Measurements from ENCODE around the gene KIAA1671.

GRCh38 chr22:25110596-25110845 is 158.0 kb downstream of the KIAA1671 start:
- TF ChIP-seq CTCF (IDR thresholded peaks at IDR 0.05) = no peak
- no peak for TF ChIP-seq POLR2A (IDR thresholded peaks at IDR 0.05; ENCODE audit: low read depth)
- no peak for TF ChIP-seq POLR2AphosphoS5 (IDR thresholded peaks at IDR 0.05)

Measured in esophagus muscularis mucosa (tissue), 3 donors.